Ishikawa (cell line): ENCODE results near the gene NAV3.

Source experiments
- CEBPB ChIP-seq: IDR thresholded peaks from 2 replicates; pipeline ENCODE4 v1.6.1; 2012
- CREB1 ChIP-seq: IDR thresholded peaks from 2 replicates; pipeline ENCODE4 v1.6.1; 2012; ENCODE audit warnings: low read depth
- EGR1 ChIP-seq: IDR thresholded peaks from 2 replicates; pipeline ENCODE4 v1.6.1; 2012
- EP300 ChIP-seq: IDR thresholded peaks from 2 replicates; pipeline ENCODE4 v1.6.1; 2012; ENCODE audit warnings: borderline replicate concordance
- FOXM1 ChIP-seq: IDR thresholded peaks from 2 replicates; pipeline ENCODE4 v1.6.1; 2012; ENCODE audit warnings: low read depth, borderline replicate concordance
- RAD21 ChIP-seq: IDR thresholded peaks from 2 replicates; pipeline ENCODE4 v1.6.1; 2012; ENCODE audit warnings: low read depth
- TAF1 ChIP-seq: IDR thresholded peaks from 2 replicates; pipeline ENCODE4 v1.6.1; 2012; ENCODE audit warnings: low read depth, mild to moderate bottlenecking
- TCF12 ChIP-seq: IDR thresholded peaks from 2 replicates; pipeline ENCODE4 v1.6.1; 2012; ENCODE audit warnings: low read depth
- TEAD4 ChIP-seq: IDR thresholded peaks from 2 replicates; pipeline ENCODE4 v1.6.1; 2012
- YY1 ChIP-seq: IDR thresholded peaks from 2 replicates; pipeline ENCODE4 v1.6.1; 2012; ENCODE audit warnings: low read depth
- ZBTB7A ChIP-seq: IDR thresholded peaks from 2 replicates; pipeline ENCODE4 v1.6.1; 2012; ENCODE audit warnings: low read depth
- TF ChIP-seq, protein P1 (sequence below): IDR thresholded peaks from 2 replicates; pipeline ENCODE4 v1.6.1; 2012; ENCODE audit warnings: low read depth, mild to moderate bottlenecking
- TF ChIP-seq, protein P2 (sequence below): IDR thresholded peaks from 2 replicates; pipeline ENCODE4 v1.6.1; 2012
- TF ChIP-seq, protein P3 (sequence below): IDR thresholded peaks from 2 replicates; pipeline ENCODE4 v1.6.1; 2012

DNA sequence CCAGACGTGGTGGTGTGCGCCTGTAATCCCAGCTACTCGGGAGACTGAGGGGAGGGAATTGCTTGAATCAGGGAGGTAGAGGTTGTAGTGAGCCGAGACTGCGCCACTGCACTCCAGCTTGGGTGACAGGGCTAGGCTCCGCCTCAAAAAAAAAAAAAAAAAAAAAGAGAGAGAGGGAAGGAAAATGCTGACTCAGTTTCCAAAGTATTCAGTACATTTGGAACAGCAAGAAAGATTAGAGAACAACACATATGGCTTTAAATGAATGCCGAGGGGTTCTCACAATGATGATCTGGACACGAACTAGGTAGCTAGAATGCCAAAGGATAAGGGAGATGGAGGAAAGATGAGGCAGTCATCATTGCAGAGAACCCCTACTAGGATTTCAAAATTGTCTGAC, 97.4 kb downstream of the NAV3 start:
- TF ChIP-seq TAF1 (no peak), EP300 (no peak), CEBPB (no peak), FOXM1 (no peak), TCF12 (no peak), CREB1 (no peak), TEAD4 (no peak), RAD21 (no peak), YY1 (no peak), EGR1 (no peak), ZBTB7A (no peak)
- TF ChIP-seq, protein P1, sequence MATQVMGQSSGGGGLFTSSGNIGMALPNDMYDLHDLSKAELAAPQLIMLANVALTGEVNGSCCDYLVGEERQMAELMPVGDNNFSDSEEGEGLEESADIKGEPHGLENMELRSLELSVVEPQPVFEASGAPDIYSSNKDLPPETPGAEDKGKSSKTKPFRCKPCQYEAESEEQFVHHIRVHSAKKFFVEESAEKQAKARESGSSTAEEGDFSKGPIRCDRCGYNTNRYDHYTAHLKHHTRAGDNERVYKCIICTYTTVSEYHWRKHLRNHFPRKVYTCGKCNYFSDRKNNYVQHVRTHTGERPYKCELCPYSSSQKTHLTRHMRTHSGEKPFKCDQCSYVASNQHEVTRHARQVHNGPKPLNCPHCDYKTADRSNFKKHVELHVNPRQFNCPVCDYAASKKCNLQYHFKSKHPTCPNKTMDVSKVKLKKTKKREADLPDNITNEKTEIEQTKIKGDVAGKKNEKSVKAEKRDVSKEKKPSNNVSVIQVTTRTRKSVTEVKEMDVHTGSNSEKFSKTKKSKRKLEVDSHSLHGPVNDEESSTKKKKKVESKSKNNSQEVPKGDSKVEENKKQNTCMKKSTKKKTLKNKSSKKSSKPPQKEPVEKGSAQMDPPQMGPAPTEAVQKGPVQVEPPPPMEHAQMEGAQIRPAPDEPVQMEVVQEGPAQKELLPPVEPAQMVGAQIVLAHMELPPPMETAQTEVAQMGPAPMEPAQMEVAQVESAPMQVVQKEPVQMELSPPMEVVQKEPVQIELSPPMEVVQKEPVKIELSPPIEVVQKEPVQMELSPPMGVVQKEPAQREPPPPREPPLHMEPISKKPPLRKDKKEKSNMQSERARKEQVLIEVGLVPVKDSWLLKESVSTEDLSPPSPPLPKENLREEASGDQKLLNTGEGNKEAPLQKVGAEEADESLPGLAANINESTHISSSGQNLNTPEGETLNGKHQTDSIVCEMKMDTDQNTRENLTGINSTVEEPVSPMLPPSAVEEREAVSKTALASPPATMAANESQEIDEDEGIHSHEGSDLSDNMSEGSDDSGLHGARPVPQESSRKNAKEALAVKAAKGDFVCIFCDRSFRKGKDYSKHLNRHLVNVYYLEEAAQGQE, result no peak
- TF ChIP-seq, protein P2, sequence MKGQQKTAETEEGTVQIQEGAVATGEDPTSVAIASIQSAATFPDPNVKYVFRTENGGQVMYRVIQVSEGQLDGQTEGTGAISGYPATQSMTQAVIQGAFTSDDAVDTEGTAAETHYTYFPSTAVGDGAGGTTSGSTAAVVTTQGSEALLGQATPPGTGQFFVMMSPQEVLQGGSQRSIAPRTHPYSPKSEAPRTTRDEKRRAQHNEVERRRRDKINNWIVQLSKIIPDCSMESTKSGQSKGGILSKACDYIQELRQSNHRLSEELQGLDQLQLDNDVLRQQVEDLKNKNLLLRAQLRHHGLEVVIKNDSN, result no peak
- TF ChIP-seq, protein P3, sequence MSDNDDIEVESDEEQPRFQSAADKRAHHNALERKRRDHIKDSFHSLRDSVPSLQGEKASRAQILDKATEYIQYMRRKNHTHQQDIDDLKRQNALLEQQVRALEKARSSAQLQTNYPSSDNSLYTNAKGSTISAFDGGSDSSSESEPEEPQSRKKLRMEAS, result no peak
